NCI-H1436 treated with DMSO at 0.1 percent for 48 hours (cell line): ENCODE measurements around the gene MAN2C1.
A peak's percentile ranks its signal among the peaks of the same experiment; 100 is the strongest.
"Not testable (repeated sequence)": the region's sequence is repeated elsewhere in the genome, so short reads cannot be mapped to it uniquely, and the experiment has no call there.

Source experiments
- DNase-seq: peaks from one replicate; lab custom pipeline; 2025; lab: John Stamatoyannopoulos, UW

MAN2C1 gene

DNA sequence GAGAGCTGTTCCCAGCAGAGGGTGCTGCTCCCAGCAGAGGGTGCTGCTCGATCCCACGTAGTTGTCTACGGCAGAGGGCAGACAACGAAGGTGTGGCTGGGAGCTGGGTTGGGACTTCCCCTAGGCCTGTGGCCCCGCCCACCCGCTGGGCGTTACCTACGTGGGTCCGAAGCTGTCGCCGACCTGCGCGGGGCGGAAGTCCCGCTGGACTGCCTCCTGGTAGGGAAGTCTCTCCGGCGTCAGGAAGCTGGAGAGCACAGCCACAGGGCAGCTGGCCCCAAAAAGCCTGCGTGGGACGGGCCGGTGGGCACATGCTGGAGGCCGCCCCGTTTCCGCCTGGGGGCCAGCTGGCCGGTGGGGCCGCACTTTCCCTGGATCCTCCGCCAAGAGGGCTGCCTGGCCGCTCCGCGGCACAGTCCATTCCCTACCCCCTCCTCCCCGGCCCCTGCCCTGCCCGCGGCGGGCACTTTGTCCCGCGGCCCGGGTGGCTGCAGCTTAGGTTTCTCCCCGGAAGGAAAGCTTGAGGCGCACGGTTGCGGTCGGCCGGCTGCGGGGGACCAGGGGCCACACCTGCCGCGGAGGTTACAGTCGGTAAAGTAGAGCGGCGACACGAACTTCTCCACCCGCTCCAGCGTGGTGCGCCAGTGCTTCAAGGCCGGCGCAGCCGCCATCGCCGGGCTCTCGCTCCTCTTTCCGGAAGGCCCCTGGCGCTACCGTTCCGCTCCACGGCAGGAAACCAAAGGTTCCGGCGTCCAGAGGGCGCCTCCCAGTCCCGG is at the start of gene MAN2C1:
TSS of gene MAN2C1 (minus strand) at position 695 of the 776 bp plus-strand sequence. CDS start at position 671, 24 bp downstream.
- peak; percentile 80 for DNase-seq

DNA sequence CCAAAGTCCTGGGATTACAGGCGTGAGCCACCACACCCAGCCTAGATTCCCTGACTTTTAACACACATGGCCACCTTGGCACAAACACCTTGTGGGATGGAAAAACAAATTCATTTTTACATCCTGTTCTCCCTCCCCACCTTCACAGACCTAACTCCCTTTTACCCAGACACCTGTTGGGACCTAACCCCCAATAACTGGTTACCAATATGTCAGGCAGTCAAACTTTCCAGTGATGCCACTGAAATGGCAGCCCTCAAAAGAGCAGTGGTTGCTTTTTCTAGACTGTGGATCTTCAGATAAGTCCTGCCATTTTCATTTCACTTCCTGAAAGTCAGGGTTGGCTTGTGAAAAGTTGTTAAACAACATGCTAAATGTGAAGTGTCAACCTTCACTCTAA is 48.2 kb upstream of the MAN2C1 start:
- DNase-seq: no peak

DNA sequence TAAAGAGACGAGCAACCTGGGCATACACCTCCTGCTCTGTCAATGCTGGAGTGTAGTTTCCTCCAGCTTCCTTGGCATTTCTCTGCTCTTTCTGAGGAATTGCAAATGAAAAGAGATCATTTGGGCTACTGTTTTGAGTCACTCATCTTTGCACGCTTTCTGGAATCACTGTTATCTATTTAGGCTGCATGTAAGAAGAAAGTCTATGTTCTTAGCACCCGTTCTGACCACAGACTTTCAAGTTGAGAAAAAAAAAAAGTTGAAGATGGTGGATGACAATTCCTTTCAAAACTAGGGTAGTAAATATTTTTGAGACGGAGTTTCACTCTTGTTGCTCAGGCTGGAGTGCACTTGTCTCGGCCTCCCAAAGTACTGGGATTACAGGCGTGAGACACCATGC is 41.8 kb upstream of the MAN2C1 start:
- DNase-seq: no peak

DNA sequence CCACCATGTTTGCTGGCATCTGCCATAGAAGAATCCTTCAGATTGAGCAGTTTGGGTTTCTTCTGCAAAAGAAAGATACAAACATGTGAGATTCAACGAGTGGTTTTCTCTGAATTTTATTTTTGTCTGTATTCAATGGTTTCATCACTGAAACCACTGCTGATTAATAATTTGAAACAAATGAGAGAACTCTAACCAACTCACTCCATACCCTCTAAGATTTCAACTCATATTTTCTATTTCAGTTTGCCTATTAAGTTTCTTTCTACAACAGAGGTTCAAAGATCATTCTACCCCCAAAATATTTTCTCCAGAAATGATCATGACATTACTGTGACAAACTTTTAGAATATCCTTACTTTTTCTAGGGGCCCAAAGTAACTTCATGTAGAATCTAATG is 38.7 kb upstream of the MAN2C1 start:
- no peak for DNase-seq

DNA sequence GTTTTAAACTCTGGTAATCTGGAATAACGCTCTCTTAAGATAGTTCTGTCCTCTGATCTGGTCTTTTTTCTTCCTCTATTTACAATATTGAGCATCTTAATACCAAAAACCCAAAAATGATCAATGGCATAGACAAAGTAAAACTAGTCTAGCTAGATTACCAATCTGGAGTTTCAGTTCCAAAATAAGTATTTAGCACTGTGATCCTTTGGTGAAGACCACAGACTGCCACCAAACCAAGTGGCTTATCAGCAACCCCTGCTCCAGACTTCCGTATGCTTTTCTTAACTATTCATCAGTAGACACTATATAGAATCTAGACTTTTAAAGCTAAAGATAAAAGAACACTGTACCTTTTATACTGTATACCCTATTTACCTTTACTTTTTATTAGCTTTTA is 35.5 kb upstream of the MAN2C1 start:
- DNase-seq: no peak

DNA sequence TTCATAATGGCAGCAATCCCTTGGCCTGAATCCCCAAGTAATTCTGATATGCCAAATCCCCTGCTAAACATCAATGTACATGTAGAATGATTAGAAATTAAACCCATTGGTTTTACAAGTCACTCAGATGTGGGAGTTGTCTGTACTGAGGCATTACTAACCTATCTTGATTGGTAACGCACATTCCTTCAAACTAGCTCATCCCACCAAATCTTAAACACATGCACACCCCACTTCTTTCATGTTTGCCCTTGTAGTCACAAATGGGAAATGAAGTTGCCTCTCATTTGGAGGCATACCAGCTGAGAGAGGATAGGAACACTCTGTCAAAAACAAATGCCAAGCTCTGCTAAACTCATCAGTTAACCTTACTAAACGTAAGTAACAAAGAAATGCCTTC is 29.1 kb upstream of the MAN2C1 start:
- no peak for DNase-seq

DNA sequence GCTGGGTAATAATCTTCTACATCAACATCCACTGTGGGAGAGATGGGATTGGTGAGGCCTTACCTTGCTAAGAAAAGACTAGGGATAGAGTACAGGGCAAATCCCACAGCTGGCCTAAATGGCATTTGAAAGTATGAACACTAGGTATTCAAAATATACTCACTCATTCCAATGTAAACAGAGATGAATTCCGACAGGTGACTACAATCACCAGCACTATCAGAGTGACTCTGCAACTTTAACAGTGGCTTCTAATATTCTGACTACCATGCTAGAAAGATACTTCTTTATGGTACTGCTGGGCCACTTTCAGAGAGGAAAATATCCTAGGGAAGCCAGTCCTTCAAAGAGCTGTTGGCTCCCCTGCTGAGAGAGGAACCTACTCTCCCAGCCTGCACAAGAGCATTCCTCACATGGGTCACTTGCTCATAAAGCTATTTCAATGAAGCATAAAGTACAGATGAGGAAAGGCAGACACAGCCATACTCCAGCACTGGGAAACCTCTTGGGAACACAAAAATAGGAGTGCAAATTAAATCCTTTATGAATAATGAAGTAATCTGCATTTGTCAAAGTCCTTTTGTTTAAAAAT is 21.5 kb upstream of the MAN2C1 start:
- no peak for DNase-seq

DNA sequence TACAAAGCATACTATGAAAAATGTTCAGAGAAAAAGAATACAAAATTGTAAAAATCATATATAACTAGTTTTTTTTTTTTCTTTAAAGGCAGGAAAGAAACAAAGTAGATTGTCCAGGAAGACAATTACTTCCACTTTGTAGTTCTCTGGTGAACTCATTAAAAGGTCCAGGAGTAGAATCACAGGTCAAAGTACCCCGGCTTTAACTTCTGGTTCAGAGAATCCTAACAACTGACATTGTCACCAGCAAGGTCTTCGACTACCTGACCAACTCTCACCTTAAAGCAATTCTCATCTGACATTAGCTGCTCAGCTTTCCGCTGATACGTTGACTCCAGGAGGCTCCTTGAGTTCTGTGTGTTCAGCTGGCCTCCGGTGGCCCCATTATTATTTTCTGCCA is 15.6 kb upstream of the MAN2C1 start:
- DNase-seq: not testable (repeated sequence)

DNA sequence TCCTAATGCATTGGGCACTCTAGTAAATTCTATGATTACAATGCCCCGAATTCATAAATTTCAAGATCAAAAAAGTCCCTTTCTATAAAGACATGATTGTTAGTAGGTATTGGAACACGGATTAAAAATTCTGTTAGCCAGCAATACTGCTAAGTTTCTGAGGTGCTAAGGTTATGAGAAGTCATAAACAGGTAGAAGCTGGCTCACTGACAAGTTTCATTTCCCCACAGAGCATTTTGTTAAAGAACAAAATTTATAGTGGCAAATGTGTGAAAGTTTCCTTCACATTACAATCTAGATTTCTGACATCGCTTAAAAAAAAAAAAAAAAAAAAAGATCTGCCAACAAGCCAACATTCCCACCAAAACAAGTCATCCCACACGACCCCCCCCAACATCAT is 12.4 kb upstream of the MAN2C1 start:
- DNase-seq: no peak

DNA sequence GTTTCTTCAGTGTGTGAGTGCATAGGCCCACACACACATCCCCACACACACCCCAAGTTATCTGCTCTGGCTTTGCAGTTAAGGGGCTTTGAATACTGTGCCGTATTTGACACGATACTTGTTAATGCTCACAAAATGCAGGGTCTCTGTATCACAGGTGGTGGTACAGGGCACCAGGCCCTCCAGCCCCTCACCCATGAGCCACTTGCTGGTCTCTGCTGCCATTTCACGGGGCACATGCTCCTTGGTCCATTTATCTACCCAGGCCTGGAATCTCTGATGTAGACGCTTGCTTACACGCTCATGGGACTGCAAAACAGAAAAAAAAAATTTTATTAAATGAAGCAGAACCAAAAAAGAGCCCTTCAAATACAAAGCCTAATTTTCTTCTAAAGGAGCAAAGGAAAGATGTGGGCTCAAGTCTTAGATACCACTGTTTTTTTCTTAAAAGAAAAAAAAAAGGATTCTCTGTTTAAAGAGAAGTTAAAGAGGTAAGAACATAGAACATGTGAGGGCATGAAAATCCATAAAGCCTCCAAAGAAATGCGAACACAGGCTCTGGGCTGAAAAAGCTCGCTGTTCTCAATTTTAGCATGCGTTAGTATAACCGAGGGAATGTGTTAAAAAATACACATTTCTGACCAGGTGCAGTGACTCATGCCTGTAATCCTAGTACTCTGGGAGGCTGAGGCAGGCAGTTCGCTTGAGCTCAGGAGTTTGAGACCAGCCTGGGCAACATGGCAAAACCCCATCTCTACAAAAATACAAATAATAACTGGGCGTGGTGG is 3.7 kb upstream of the MAN2C1 start:
- no peak for DNase-seq

DNA sequence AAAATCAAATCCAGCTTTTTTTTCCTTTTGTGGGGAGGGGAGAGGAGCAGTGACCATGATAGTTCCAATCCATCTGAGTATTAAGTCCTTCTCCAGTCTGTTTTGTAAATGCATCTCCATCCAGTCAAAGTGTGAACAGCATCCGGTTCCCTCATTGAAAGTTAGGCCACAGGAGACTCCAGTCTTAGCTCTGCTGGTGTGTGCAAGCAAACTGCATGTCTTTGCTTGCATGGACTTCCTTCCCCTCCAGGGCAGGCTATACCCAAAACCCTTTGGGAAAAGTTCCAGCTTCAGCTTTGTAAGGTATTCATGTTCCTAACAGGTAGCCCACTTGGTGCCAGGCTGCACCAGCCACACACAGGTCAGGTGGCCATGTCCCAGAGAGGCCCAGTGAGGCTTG is 3.1 kb upstream of the MAN2C1 start:
- no peak for DNase-seq

DNA sequence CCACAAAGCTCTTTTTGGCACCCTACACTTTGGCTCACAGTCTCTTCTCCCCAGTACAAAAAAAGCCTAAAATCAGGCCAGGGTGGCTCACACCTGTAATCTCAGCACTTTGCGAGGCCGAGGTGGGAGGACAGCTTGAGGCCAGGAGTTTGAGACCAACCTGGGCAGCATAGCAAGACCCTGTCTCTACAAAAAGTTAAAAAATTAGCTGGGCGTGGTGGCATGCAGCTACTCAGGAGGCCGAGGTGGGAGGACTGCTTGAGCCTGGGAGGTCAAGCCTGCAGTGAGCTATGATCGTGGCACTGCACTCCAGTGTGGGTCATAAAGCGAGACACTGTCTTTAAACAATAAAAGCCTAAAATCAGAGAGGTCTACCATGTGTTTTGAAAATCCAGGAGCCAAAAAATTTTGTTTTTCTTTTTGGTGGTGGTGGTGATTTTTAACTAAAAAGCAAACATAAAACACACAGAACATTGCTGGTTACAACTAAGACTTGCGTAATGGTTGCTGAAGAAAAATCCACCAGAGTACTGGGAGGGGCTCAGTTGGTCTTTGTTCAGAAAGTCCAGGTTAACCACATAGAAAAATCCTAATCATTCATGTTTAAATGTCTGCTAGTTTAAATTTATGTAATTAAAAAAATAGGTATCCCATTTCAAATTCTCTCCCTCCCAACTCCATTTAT is 1.6 kb upstream of the MAN2C1 start:
- DNase-seq: no peak

DNA sequence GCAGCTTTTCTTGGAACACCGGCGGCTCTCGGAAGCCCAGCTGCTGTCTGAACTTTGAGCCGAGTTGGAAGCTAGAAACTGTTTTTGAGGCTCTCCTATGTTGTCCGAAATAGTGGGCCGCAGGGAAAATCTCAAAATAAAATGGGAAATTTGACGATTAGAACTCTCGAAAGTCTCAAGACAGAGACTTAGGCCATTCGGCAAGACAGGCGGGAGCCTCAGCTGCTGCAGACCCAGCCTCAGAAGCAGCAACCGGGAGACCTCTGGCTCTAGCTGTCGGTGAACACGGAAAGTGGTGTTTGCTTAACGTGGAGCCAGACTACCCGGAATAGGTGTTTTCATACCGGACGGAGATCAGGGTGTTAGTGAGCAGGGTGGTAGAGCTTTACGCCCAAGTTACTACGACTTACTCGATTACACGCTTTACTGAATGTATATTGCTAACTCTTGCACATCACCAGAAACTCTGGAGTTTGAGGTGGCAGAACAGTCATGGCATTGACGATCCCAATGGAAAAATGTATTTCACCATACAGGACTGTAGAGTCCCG is 357 bp upstream of the MAN2C1 start:
- no peak for DNase-seq

DNA sequence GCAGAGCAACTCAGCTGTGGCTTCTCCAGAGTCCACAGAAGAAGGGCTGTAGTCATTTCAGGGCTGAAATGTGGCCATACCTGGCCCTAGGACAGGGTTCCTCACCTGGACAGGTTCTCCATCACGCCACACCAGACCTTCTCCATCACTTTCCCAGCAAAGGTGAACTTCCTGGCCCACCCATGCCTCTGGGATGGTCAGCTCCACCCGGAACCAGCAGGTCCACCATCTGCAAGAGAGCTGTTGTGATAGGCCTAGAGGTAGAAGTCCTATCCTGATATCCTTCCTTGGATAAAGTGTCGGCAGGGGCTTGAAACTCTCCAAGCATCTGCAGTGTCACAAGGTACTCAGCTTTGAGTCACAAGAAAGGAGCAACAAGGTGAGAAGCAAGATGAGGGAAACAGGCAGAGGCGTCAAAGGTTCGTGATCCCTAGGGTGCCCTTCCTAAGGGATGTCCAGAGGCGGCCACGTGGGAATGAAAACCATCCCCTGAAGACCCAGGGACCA is 948 bp downstream of the MAN2C1 start:
- DNase-seq: no peak

DNA sequence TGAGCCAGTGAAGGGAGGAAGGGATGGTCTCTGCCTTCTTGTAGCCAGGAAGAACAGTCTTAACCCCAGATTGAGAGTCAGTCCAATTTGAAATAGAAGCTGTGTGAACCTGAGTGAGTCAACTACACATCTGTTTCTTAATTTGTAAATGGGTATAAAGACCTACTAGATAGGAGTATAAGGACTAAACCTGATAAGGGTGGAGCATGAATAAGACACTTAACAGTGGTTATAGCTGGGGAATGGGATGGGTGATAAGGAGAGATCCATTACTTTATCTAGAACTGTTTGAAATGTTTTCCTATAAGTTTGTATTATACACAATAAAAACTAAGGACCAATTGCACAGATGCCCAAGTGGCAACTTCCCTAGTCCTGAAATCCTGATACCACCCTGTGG is 1.4 kb downstream of the MAN2C1 start:
- DNase-seq: no peak

DNA sequence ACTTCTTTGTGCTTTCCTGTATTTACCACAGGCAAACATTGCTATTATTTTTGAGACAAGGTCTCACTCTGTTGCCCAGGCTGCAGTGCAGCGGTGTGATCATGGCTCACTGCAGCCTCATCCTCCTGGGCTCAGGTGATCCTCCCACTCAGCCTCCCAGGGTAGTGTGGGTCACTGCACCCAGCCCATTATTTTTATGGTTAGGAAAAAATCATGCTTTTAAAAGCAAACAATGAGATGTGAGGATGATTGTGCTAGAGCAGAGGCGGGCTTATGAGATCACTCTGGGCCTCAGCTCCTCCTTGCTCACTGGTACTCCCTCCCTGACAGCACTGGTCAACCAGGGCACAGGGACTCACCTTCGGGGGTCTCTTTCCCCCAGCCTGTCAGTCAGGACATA is 2.2 kb downstream of the MAN2C1 start:
- DNase-seq: no peak

DNA sequence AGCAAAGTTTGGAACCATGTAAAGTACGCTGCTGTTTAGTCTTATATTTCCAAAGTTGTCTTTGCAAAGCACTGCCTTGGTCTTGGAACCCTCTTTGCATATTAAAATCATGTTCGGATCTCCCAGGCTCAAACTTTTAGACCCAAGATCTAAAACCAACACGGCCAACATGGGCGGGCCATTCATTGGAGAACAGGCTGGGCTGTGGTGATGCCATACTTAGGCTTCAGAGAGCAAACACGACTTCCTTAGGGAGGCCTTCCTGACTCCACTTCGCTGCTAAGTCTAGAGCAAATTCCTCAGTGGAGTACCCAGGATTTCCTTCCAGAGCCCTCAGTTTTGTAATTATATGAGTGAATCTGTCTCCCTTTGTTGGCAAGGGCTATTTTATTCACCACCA is 3.5 kb downstream of the MAN2C1 start:
- DNase-seq: no peak

DNA sequence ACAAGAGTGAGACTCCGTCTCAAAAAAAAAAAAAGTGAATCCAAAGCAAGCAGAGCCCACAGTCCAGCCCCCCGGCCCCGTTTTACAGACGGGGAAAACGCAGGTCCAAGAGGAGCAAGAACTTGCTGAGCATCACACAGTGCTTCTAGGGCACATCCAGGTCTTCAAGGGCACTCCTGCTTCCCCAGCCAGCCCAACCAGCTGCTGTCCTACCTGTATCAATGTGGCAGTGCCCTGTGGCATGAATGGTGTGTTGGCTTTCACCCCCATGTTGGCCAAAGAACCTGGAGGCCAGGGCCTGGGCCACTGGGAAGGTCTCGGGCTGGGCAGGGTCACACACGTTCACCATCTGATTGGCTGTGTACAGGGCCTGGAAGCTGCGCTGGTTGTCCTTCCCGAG is 4.6 kb downstream of the MAN2C1 start:
- DNase-seq: no peak

DNA sequence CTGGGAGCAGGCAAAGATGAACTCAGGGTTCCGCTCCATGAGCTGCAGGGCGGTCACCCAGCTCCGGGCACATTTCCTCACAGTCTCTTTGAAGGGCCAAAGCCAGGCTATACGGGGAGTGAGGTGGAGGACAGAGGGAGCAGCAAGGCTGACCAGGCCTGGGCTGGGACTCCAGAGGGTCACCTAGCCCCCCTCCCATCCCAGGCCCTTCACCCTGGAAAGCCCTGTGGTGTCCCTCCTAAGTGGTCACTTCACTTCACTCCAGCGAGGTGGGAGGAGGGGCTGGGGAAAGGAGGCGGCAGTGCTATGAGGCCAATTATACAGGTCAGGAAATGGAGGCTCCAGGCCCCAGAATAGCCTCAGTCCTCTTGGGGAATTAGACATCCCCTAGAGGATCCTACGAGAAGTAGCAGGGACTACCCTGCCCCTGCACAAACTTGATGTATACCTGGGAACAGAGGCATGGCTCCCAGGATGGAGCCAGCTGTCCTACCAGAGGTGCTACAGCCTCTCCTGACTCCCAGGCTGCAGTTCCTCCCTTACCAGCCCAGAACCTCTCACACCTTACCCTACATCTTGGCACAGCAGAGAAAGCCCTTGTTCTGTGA is 5.7 kb downstream of the MAN2C1 start:
- no peak for DNase-seq

DNA sequence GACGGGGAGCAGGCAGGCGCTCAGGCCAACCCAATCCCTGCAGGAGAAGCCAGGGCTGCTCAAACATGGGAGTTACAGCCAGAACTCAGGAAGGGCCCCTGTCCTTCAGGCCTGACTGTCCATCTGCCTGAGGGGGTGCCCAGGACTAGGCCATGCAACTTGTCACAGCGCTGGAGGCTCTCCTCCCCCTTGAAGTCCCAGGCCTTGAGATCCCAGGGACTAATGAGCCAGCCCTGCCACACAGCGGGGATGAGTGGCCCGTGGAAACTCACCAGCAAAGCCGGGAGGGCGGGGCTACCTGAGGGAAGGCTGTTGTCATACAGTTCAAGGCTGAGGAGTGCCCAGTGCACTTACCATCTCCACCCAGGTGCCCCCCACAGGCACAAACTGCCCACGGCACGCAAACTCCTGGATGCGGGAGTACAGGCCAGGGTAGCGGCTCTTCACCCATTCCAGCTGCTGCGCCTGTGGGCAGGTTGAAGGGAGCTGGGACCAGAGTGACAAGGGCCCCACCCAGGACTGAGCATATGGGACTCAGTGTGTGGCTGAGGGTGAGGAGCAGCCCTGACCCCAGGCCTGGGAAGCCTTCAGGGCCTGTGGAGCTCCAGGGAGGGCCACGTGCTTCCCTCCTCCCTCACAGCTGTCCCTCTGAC is 6.3 kb downstream of the MAN2C1 start:
- no peak for DNase-seq

DNA sequence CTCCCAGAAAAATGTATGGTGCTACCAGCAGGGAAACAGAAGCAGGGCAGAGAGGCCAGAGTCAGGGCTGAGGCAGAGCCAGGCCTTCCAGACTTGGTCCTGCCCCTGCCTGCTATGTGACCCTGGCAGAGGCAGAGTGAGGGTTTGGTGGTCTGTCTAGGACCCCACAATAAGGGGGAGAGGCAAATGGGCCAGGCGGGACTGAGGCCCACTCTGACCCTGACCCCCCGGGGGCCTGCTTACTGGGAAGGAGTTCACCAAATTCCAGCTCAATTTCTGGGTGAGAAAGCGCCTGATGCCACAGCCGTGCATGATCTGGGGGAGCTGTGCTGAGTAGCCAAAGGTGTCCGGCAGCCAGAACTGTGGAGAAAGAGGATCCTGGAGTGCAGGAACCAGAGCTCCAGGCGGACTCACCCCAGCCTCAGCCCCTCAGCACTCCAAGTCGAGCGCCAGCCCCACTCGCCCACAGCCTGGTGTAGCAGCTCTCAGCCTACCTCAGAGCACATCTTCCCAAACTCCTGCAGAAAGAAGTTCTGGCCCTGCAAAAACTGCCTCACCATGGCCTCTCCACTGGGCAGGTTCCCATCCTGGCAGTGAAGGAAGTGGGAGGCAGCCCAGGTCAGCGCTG is 6.9 kb downstream of the MAN2C1 start:
- no peak for DNase-seq
